ENCODE results near the gene SMCO2.

Gene SMCO2

DNA sequence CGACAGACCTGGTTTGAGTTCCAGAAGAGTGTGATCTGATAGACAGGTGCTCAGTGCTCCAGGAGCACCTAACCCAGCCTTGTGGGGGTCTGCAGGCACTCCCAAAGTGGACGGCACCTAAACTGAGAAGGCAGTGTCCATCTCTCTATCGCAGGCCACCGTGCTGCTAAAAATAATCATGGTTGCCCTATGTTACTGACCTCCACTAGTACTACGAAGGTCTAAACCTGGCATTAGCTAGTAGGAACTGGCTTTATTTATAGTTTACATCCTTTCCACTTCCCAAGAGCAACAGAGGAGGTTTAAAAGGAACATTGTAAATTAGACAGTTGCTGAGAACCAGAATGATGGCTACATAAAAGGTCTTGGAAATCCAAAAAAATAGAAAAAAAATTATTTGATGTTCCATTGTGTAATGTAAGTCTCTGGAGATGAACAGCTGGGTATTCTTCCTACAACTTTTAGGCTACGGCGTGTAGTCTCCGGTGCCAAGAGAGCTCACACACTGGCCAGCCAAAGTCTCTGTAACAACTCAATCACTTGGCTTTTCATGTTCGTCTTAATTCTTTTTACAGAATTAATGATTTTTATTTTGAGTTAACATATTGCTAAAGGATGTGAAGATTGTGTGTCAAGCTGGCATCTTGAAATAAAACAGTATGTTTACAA, 104.8 kb downstream of the SMCO2 start:
- no peak for DNase-seq (ENCODE audit: low spot score)
